ENCODE data around the gene ZNF787. TPM values are rescaled to one million over a fixed set of nuclear protein-coding genes. Genes with fewer than 3 reads are reported as not detected.
A peak's percentile ranks its signal among the peaks of the same experiment; 100 is the strongest.

The ZNF787 gene
- total and polyA plus RNA-seq, 2 of the 13 experiments (the other 11 are each of a cell fraction or from before 2014, with no cell fraction given), result 15.1 to 42.8 TPM

DNA sequence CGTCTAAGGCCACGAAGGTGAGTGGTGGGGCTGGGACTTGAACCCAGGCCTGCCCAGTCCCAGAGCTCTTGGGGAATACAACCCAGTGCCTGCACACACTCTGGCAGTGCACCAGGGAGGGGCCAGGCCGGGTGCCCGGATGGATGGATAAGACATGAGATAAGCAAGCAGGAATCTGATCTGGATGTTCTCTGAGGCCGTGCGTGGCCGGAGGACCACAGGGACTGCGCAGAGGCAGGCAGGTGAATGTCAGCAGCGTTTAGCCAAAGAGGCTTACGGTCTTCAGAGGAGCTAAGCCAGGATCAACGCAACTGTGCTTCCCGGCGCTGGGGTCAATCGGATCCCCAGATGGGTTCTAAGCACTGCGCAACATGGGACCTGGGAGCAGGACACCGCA lies 1.5 kb downstream of the ZNF787 start (continued):
- TF ChIP-seq, protein P1, sequence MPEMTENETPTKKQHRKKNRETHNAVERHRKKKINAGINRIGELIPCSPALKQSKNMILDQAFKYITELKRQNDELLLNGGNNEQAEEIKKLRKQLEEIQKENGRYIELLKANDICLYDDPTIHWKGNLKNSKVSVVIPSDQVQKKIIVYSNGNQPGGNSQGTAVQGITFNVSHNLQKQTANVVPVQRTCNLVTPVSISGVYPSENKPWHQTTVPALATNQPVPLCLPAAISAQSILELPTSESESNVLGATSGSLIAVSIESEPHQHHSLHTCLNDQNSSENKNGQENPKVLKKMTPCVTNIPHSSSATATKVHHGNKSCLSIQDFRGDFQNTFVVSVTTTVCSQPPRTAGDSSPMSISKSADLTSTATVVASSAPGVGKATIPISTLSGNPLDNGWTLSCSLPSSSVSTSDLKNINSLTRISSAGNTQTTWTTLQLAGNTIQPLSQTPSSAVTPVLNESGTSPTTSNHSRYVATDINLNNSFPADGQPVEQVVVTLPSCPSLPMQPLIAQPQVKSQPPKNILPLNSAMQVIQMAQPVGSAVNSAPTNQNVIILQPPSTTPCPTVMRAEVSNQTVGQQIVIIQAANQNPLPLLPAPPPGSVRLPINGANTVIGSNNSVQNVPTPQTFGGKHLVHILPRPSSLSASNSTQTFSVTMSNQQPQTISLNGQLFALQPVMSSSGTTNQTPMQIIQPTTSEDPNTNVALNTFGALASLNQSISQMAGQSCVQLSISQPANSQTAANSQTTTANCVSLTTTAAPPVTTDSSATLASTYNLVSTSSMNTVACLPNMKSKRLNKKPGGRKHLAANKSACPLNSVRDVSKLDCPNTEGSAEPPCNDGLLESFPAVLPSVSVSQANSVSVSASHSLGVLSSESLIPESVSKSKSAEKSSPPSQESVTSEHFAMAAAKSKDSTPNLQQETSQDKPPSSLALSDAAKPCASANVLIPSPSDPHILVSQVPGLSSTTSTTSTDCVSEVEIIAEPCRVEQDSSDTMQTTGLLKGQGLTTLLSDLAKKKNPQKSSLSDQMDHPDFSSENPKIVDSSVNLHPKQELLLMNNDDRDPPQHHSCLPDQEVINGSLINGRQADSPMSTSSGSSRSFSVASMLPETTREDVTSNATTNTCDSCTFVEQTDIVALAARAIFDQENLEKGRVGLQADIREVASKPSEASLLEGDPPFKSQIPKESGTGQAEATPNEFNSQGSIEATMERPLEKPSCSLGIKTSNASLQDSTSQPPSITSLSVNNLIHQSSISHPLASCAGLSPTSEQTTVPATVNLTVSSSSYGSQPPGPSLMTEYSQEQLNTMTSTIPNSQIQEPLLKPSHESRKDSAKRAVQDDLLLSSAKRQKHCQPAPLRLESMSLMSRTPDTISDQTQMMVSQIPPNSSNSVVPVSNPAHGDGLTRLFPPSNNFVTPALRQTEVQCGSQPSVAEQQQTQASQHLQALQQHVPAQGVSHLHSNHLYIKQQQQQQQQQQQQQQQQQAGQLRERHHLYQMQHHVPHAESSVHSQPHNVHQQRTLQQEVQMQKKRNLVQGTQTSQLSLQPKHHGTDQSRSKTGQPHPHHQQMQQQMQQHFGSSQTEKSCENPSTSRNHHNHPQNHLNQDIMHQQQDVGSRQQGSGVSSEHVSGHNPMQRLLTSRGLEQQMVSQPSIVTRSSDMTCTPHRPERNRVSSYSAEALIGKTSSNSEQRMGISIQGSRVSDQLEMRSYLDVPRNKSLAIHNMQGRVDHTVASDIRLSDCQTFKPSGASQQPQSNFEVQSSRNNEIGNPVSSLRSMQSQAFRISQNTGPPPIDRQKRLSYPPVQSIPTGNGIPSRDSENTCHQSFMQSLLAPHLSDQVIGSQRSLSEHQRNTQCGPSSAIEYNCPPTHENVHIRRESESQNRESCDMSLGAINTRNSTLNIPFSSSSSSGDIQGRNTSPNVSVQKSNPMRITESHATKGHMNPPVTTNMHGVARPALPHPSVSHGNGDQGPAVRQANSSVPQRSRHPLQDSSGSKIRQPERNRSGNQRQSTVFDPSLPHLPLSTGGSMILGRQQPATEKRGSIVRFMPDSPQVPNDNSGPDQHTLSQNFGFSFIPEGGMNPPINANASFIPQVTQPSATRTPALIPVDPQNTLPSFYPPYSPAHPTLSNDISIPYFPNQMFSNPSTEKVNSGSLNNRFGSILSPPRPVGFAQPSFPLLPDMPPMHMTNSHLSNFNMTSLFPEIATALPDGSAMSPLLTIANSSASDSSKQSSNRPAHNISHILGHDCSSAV (CRISPR knock-in tag; IDR thresholded peaks at IDR 0.05; ENCODE audit: borderline replicate concordance), result no peak
- TF ChIP-seq LCORL (IDR thresholded peaks at IDR 0.05) (no peak), LCORL (CRISPR knock-in tag; IDR thresholded peaks at IDR 0.05) (0 out of 2 replicates have a peak, but pooled peaks have one; percentile 2), ZNF674 (CRISPR knock-in tag; IDR thresholded peaks at IDR 0.05; ENCODE audit: low read depth) (no peak), ZBTB20 (CRISPR knock-in tag; IDR thresholded peaks at IDR 0.05; ENCODE audit: borderline replicate concordance, low read depth) (no peak), STAT6 (CRISPR knock-in tag; IDR thresholded peaks at IDR 0.05; ENCODE audit: borderline replicate concordance) (no peak), NFYB (CRISPR knock-in tag; IDR thresholded peaks at IDR 0.05) (no peak), SRY (CRISPR knock-in tag; IDR thresholded peaks at IDR 0.05) (0 out of 2 replicates have a peak, but pooled peaks have one; percentile 19), ZNF788 (CRISPR knock-in tag; IDR thresholded peaks at IDR 0.05; ENCODE audit: borderline replicate concordance) (0 out of 2 replicates have a peak, but pooled peaks have one; percentile 12), XBP1 (CRISPR knock-in tag; IDR thresholded peaks at IDR 0.05) (no peak), TSC22D2 (CRISPR knock-in tag; IDR thresholded peaks at IDR 0.05; ENCODE audit: borderline replicate concordance) (no peak)
- TF ChIP-seq, protein P2, sequence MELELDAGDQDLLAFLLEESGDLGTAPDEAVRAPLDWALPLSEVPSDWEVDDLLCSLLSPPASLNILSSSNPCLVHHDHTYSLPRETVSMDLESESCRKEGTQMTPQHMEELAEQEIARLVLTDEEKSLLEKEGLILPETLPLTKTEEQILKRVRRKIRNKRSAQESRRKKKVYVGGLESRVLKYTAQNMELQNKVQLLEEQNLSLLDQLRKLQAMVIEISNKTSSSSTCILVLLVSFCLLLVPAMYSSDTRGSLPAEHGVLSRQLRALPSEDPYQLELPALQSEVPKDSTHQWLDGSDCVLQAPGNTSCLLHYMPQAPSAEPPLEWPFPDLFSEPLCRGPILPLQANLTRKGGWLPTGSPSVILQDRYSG (CRISPR knock-in tag; IDR thresholded peaks at IDR 0.05), result no peak
- TF ChIP-seq, protein P3, sequence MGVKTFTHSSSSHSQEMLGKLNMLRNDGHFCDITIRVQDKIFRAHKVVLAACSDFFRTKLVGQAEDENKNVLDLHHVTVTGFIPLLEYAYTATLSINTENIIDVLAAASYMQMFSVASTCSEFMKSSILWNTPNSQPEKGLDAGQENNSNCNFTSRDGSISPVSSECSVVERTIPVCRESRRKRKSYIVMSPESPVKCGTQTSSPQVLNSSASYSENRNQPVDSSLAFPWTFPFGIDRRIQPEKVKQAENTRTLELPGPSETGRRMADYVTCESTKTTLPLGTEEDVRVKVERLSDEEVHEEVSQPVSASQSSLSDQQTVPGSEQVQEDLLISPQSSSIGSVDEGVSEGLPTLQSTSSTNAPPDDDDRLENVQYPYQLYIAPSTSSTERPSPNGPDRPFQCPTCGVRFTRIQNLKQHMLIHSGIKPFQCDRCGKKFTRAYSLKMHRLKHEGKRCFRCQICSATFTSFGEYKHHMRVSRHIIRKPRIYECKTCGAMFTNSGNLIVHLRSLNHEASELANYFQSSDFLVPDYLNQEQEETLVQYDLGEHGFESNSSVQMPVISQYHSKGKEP (CRISPR knock-in tag; IDR thresholded peaks at IDR 0.05), result no peak

All from HepG2 (cell line).